Neuronal stem cell (in vitro differentiated cells): ENCODE data around the gene GSTA5.

Source experiments
- DNase-seq: peaks from one replicate; pipeline ENCODE4 v3.0.0-alpha.2; 2013; ENCODE audit warnings: low spot score
- H2AFZ ChIP-seq: one replicate; pipeline ENCODE4 v1.6.1; 2013; ENCODE audit warnings: mild to moderate bottlenecking, low read length, inconsistent platforms
- H2AK5ac ChIP-seq: 2 replicates; pipeline ENCODE4 v1.6.1; 2013; ENCODE audit warnings: low read depth, mild to moderate bottlenecking, inconsistent platforms, low read length, moderate library complexity, mixed read lengths
- H2BK120ac ChIP-seq: 2 replicates; pipeline ENCODE4 v1.6.1; 2013; ENCODE audit warnings: low read depth, mild to moderate bottlenecking, inconsistent platforms, low read length, moderate library complexity, mixed read lengths
- H2BK12ac ChIP-seq: one replicate; pipeline ENCODE4 v1.6.1; 2013; ENCODE audit warnings: low read length, inconsistent platforms
- H2BK15ac ChIP-seq: 2 replicates; pipeline ENCODE4 v1.6.1; 2013; ENCODE audit warnings: mild to moderate bottlenecking, low read length, inconsistent platforms, mixed read lengths
- H2BK5ac ChIP-seq: one replicate; pipeline ENCODE4 v1.6.1; 2013; ENCODE audit warnings: inconsistent platforms, mild to moderate bottlenecking, low read length, moderate library complexity
- H3K14ac ChIP-seq: one replicate; pipeline ENCODE4 v1.6.1; 2013; ENCODE audit warnings: low read length, inconsistent platforms
- H3K18ac ChIP-seq: 2 replicates; pipeline ENCODE4 v1.6.1; 2013; ENCODE audit warnings: low read length, inconsistent platforms
- H3K23ac ChIP-seq: 2 replicates; pipeline ENCODE4 v1.6.1; 2013; ENCODE audit warnings: low read depth, mild to moderate bottlenecking, mixed read lengths, low read length, inconsistent platforms; ENCODE audit not compliant: poor library complexity
- H3K27ac ChIP-seq: replicated peaks from 3 replicates; pipeline ENCODE4 v1.5.1; 2013; ENCODE audit warnings: low read length, inconsistent platforms
- H3K27me3 ChIP-seq, 3 experiments: 2 replicates each; pipeline ENCODE4 v1.6.1; 2013; ENCODE audit warnings: low read length in 3 of 3, mild to moderate bottlenecking in 2 of 3, inconsistent platforms in 1 of 3, low read depth in 1 of 3, mixed read lengths in 1 of 3, moderate library complexity in 1 of 3; ENCODE audit not compliant: control insufficient read depth in 3 of 3, insufficient read depth in 3 of 3
- H3K36me3 ChIP-seq, 2 donors: replicated peaks in 1 of 2; 2 replicates each; pipeline ENCODE4 v1.6.1; 2013; ENCODE audit warnings: low read length in 2 of 2; ENCODE audit not compliant: control insufficient read depth in 2 of 2, insufficient read depth in 2 of 2
- H3K4ac ChIP-seq: 2 replicates; pipeline ENCODE4 v1.6.1; 2013; ENCODE audit warnings: inconsistent platforms, mild to moderate bottlenecking, low read length, moderate library complexity
- H3K4me1 ChIP-seq, 2 donors: 1 replicate in 1 of 2; 2 replicates in 1 of 2; pipeline ENCODE4 v1.6.1; 2013; ENCODE audit warnings: low read length in 2 of 2, low read depth in 1 of 2; ENCODE audit not compliant: control insufficient read depth in 2 of 2, insufficient read depth in 1 of 2
- H3K4me2 ChIP-seq: one replicate; pipeline ENCODE4 v1.6.1; 2013; ENCODE audit warnings: mild to moderate bottlenecking, low read length, inconsistent platforms; ENCODE audit not compliant: insufficient read depth, poor library complexity, severe bottlenecking
- H3K4me3 ChIP-seq, 2 donors: 2 replicates each; pipeline ENCODE4 v1.5.1; 2013; ENCODE audit warnings: low read length in 2 of 2, mild to moderate bottlenecking in 2 of 2, inconsistent platforms in 1 of 2, moderate library complexity in 1 of 2
- H3K79me1 ChIP-seq: one replicate; pipeline ENCODE4 v1.6.1; 2013; ENCODE audit warnings: low read depth, mild to moderate bottlenecking, inconsistent platforms, low read length, moderate library complexity
- H3K9ac ChIP-seq: one replicate; pipeline ENCODE4 v1.6.1; 2013; ENCODE audit warnings: mild to moderate bottlenecking, low read depth, low read length, inconsistent platforms; ENCODE audit not compliant: poor library complexity
- H3K9me3 ChIP-seq, 2 donors: replicated peaks in 1 of 2; 2 replicates each; pipeline versions ENCODE3 to v1.6.1; 2013; ENCODE audit warnings: low read length in 2 of 2, mild to moderate bottlenecking in 2 of 2, inconsistent platforms in 1 of 2, low read depth in 1 of 2, mixed read lengths in 1 of 2, moderate library complexity in 1 of 2; ENCODE audit not compliant: control insufficient read depth in 2 of 2, insufficient read depth in 1 of 2
- H4K8ac ChIP-seq: one replicate; pipeline ENCODE4 v1.6.1; 2013; ENCODE audit warnings: low read depth, mild to moderate bottlenecking, inconsistent platforms, low read length, moderate library complexity
- H4K91ac ChIP-seq: one replicate; pipeline ENCODE4 v1.6.1; 2013; ENCODE audit warnings: low read length, low read depth, mild to moderate bottlenecking, inconsistent platforms; ENCODE audit not compliant: poor library complexity
- WGBS, 2 donors: extraction: QIAGEN DNeasy Blood & Tissue Kit; methylation state at CpG; one replicate each; pipeline ENCODE4 v1.1.7; 2013; ENCODE audit warnings: missing lambda C conversion rate in 2 of 2, mixed read lengths in 1 of 2; ENCODE audit not compliant: insufficient read length in 2 of 2, insufficient replicate concordance in 1 of 2; ENCODE audit errors: extremely low coverage in 2 of 2; 5-methylcytosine and 5-hydroxymethylcytosine counted together

GSTA5 gene

GRCh38 chr6:52881996-52882841, 41.6 kb upstream of the GSTA5 start:
- H3K4me1 ChIP-seq, result peaks cover 0 to 2% of the 10 kb centered on the region in 2 donors
- no peak overlapping the region for H4K8ac ChIP-seq
- no peak overlapping the region for H3K14ac ChIP-seq
- peak overlapping the region; percentile 85 for H2AFZ ChIP-seq
- no peak overlapping the region for H2BK5ac ChIP-seq
- no peak overlapping the region for H3K9ac ChIP-seq
- no peak overlapping the region for H3K27ac ChIP-seq
- no peak overlapping the region for H2AK5ac ChIP-seq
- H3K18ac ChIP-seq, result peak overlapping the region; percentile 78
- H3K4me2 ChIP-seq, result peak overlapping the region; percentile 65
- no peaks in the 10 kb centered on the region for H3K36me3 ChIP-seq
- H3K9me3 ChIP-seq, result no peaks in the 10 kb centered on the region
- no peak overlapping the region for H2BK12ac ChIP-seq
- H3K27me3 ChIP-seq, result no peaks in the 10 kb centered on the region
- H3K79me1 ChIP-seq, result no peaks in the 10 kb centered on the region
- no peak overlapping the region for H2BK120ac ChIP-seq
- no CpG with 5 or more reads among the region's 18 CpGs for WGBS, 2 donors
- no peak overlapping the region for H3K4ac ChIP-seq
- no peak overlapping the region for H2BK15ac ChIP-seq
- no peak overlapping the region for H3K23ac ChIP-seq
- H3K4me3 ChIP-seq, result peak overlapping the region; percentile 29 to 77
- no peak overlapping the region for H4K91ac ChIP-seq
- DNase-seq, result peak; percentile 50

GRCh38 chr6:52881662-52881995, 41.0 kb upstream of the GSTA5 start:
- Histone ChIP-seq H2BK120ac (no peak overlapping the region), H4K91ac (no peak overlapping the region), H2BK5ac (no peak overlapping the region), H3K4ac (no peak overlapping the region), H3K79me1 (no peaks in the 10 kb centered on the region), H3K23ac (no peak overlapping the region), H2AK5ac (no peak overlapping the region), H3K18ac (no peak overlapping the region), H2BK15ac (no peak overlapping the region), H3K14ac (no peak overlapping the region), H3K4me3 (no peak overlapping the region), H3K4me1 (peaks cover 0 to 2% of the 10 kb centered on the region in 2 donors), H4K8ac (no peak overlapping the region), H3K9ac (no peak overlapping the region), H3K9me3 (no peaks in the 10 kb centered on the region), H3K27ac (no peak overlapping the region), H3K36me3 (no peaks in the 10 kb centered on the region), H2AFZ (peak overlapping the region; percentile 85), H3K4me2 (no peak overlapping the region), H3K27me3 (no peaks in the 10 kb centered on the region), H2BK12ac (no peak overlapping the region)
- no peak for DNase-seq
- no CpG with 5 or more reads among the region's 4 CpGs for WGBS, 2 donors

GRCh38 chr6:52877786-52878185, 37.2 kb upstream of the GSTA5 start:
- Histone ChIP-seq H3K4me3 (no peak overlapping the region), H3K4ac (no peak overlapping the region), H3K9ac (no peak overlapping the region), H4K91ac (no peak overlapping the region), H3K79me1 (no peaks in the 10 kb centered on the region), H3K18ac (no peak overlapping the region), H2BK5ac (no peak overlapping the region), H2AFZ (no peak overlapping the region), H3K27ac (no peak overlapping the region), H3K14ac (no peak overlapping the region), H3K4me1 (peaks cover 0 to 2% of the 10 kb centered on the region in 2 donors), H3K9me3 (no peaks in the 10 kb centered on the region), H2BK120ac (no peak overlapping the region), H3K4me2 (no peak overlapping the region), H3K27me3 (peaks cover 0 to 1% (median 0%) of the 10 kb centered on the region in 3 experiments), H3K36me3 (no peaks in the 10 kb centered on the region), H2AK5ac (no peak overlapping the region), H2BK15ac (no peak overlapping the region), H2BK12ac (no peak overlapping the region), H3K23ac (no peak overlapping the region), H4K8ac (no peak overlapping the region)
- DNase-seq, result no peak
- no CpG with 5 or more reads among the region's 2 CpGs for WGBS, 2 donors

- no peak overlapping the region for H3K23ac ChIP-seq
- no peak overlapping the region for H2BK120ac ChIP-seq
- H3K27ac ChIP-seq, result no peak overlapping the region
- no peak overlapping the region for H2AFZ ChIP-seq
- no peaks in the 10 kb centered on the region for H3K36me3 ChIP-seq
- H3K4me2 ChIP-seq, result no peak overlapping the region
- H3K4me3 ChIP-seq, result no peak overlapping the region
- no peak overlapping the region for H2AK5ac ChIP-seq
- H3K9me3 ChIP-seq, result no peaks in the 10 kb centered on the region
- WGBS, 2 donors, result no CpG with 5 or more reads among the region's 3 CpGs
- H3K79me1 ChIP-seq, result no peaks in the 10 kb centered on the region
- H3K27me3 ChIP-seq, result peaks cover 0 to 5% (median 0%) of the 10 kb centered on the region in 3 experiments
- H3K18ac ChIP-seq, result no peak overlapping the region
- DNase-seq, result no peak
- no peak overlapping the region for H2BK5ac ChIP-seq
- H3K9ac ChIP-seq, result no peak overlapping the region
- H4K91ac ChIP-seq, result no peak overlapping the region
- H2BK12ac ChIP-seq, result no peak overlapping the region
- no peak overlapping the region for H3K4ac ChIP-seq
- H4K8ac ChIP-seq, result no peak overlapping the region
- peaks cover 0 to 1% of the 10 kb centered on the region in 2 donors for H3K4me1 ChIP-seq
- H2BK15ac ChIP-seq, result no peak overlapping the region
- H3K14ac ChIP-seq, result no peak overlapping the region
Measured at GRCh38 chr6:52877168-52877567, 36.6 kb upstream of the GSTA5 start.
